Measurements from ENCODE around the gene RAI1.

GRCh38 chr17:17813055-17813724, 131.9 kb downstream of the RAI1 start:
- TF ChIP-seq HDGF (IDR thresholded peaks at IDR 0.05; ENCODE audit: borderline replicate concordance) (no peak), TARDBP (IDR thresholded peaks at IDR 0.05) (no peak), FOXM1 (IDR thresholded peaks at IDR 0.05; ENCODE audit: borderline replicate concordance) (no peak), ELF4 (IDR thresholded peaks at IDR 0.05) (no peak), ARNT (IDR thresholded peaks at IDR 0.05) (no peak), FOXA1 (IDR thresholded peaks at IDR 0.05) (no peak)

Measured in HEK293T (cell line).